Stimulated activated effector memory CD8-positive, alpha-beta T cell treated with anti-CD3 and anti-CD28 coated beads, Interleukin-12 subunit alpha, Interleukin-12 subunit beta, amount 100 ng/mL, for 72 hours (primary cell): ENCODE data around the gene IPO4.

Source experiments
- ATAC-seq: fragments of 150-1000 bp; cut with Tn5 transposase; 2 replicates; pipeline ENCODE4 v1.10.0; 2021
- DNase-seq, 2 donors: peaks; one replicate each; pipeline ENCODE4 v3.0.0; 2021 to 2022; ENCODE audit warnings: low spot score in 2 of 2
- H3K27ac Mint-ChIP-seq: one replicate; pipeline ENCODE4 v1.8.0; 2022; ENCODE audit warnings: mild to moderate bottlenecking, mixed read lengths
- H3K36me3 Mint-ChIP-seq: one replicate; pipeline ENCODE4 v1.8.0; 2022; ENCODE audit warnings: mild to moderate bottlenecking, mixed read lengths
- H3K4me1 Mint-ChIP-seq: one replicate; pipeline ENCODE4 v1.8.0; 2022; ENCODE audit warnings: mixed read lengths
- H3K4me3 Mint-ChIP-seq: one replicate; pipeline ENCODE4 v1.8.0; 2022; ENCODE audit warnings: mild to moderate bottlenecking, mixed read lengths
- H3K9me3 Mint-ChIP-seq: one replicate; pipeline ENCODE4 v1.8.0; 2022; ENCODE audit warnings: mixed read lengths

The IPO4 gene

DNA sequence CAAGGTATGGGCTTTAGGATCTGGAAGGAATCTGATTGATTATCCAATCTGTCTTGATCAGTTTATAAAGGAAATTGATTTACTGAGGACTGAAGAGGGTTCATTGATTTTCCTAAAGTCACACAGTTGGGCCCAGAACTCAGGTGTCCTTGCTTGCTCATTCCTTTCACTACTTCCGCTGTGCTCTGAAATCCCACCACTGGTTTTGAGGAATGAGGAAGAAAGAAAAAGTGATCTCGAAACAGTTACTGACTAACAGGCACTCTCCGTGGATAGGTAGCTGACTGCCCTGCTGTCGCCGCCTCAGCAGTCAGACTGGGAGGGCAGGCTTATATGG lies 58.3 kb downstream of the IPO4 start, which contains the start of gene FITM1:
Gene FITM1, plus strand, starts transcription at position 280 of the 337 bp plus-strand sequence. CDS start 905 bp downstream, outside the sequence.
- peaks cover 20% of the 10 kb centered on the region for H3K4me1 Mint-ChIP-seq
- ATAC-seq (no peak), DNase-seq (no peak)
- H3K9me3 Mint-ChIP-seq = no peaks in the 10 kb centered on the region
- H3K27ac Mint-ChIP-seq = no peak within 1 kb of the TSS
- no peaks in the 10 kb centered on the region for H3K36me3 Mint-ChIP-seq
- H3K4me3 Mint-ChIP-seq = no peak within 1 kb of the TSS
